ENCODE measurements around the gene MRPL24.

Gene MRPL24

GRCh38 chr1:156692925-156693847, 47.7 kb downstream of the MRPL24 start:
- no peaks in the 10 kb centered on the region for H3K9me3 ChIP-seq (ENCODE audit: control insufficient read depth, low read length)
- H3K27me3 ChIP-seq (ENCODE audit: control insufficient read depth, insufficient read depth, low read length, poor library complexity, severe bottlenecking), result no peaks in the 10 kb centered on the region
- H3K36me3 ChIP-seq (ENCODE audit: control insufficient read depth, insufficient read depth, low read length), result peaks cover 3% of the 10 kb centered on the region
- peak overlapping the region; percentile 91 for H3K27ac ChIP-seq (ENCODE audit: insufficient read depth, low read depth, low read length, poor library complexity, severe bottlenecking)
- peaks cover 55% of the 10 kb centered on the region for H3K4me1 ChIP-seq (ENCODE audit: control insufficient read depth, insufficient read depth, low read length)
- WGBS, 2 experiments, result 4 to 5% methylated on average over 15 to 16 of the region's 16 CpGs
- H3K4me3 ChIP-seq (ENCODE audit: insufficient read depth, low read depth, low read length), result peak overlapping the region; percentile 13

GRCh38 chr1:156692441-156692924, 48.4 kb downstream of the MRPL24 start:
- H3K4me3 ChIP-seq (ENCODE audit: insufficient read depth, low read depth, low read length), result peak overlapping the region; percentile 13
- no peaks in the 10 kb centered on the region for H3K27me3 ChIP-seq (ENCODE audit: control insufficient read depth, insufficient read depth, low read length, poor library complexity, severe bottlenecking)
- no peaks in the 10 kb centered on the region for H3K36me3 ChIP-seq (ENCODE audit: control insufficient read depth, insufficient read depth, low read length)
- 3 to 4% methylated on average over 13 of the region's 13 CpGs for WGBS, 2 experiments
- no peaks in the 10 kb centered on the region for H3K9me3 ChIP-seq (ENCODE audit: control insufficient read depth, low read length)
- H3K27ac ChIP-seq (ENCODE audit: insufficient read depth, low read depth, low read length, poor library complexity, severe bottlenecking), result peak overlapping the region; percentile 91
- peaks cover 55% of the 10 kb centered on the region for H3K4me1 ChIP-seq (ENCODE audit: control insufficient read depth, insufficient read depth, low read length)

- Histone ChIP-seq H3K4me1 (ENCODE audit: control insufficient read depth, insufficient read depth, low read length) (peaks cover 50% of the 10 kb centered on the region), H3K9me3 (ENCODE audit: control insufficient read depth, low read length) (no peaks in the 10 kb centered on the region), H3K36me3 (ENCODE audit: control insufficient read depth, insufficient read depth, low read length) (no peaks in the 10 kb centered on the region), H3K27me3 (ENCODE audit: control insufficient read depth, insufficient read depth, low read length, poor library complexity, severe bottlenecking) (no peaks in the 10 kb centered on the region), H3K27ac (ENCODE audit: insufficient read depth, low read depth, low read length, poor library complexity, severe bottlenecking) (peak overlapping the region; percentile 91), H3K4me3 (ENCODE audit: insufficient read depth, low read depth, low read length) (peak overlapping the region; percentile 0)
- WGBS, 2 experiments, result 8 to 9% methylated on average over 20 of the region's 20 CpGs
Measured at GRCh38 chr1:156691665-156692440, 49.0 kb downstream of the MRPL24 start.

GRCh38 chr1:156691191-156691590, 49.7 kb downstream of the MRPL24 start:
- no peak overlapping the region for H3K27ac ChIP-seq (ENCODE audit: insufficient read depth, low read depth, low read length, poor library complexity, severe bottlenecking)
- H3K27me3 ChIP-seq (ENCODE audit: control insufficient read depth, insufficient read depth, low read length, poor library complexity, severe bottlenecking), result no peaks in the 10 kb centered on the region
- H3K4me3 ChIP-seq (ENCODE audit: insufficient read depth, low read depth, low read length), result no peak overlapping the region
- peaks cover 49% of the 10 kb centered on the region for H3K4me1 ChIP-seq (ENCODE audit: control insufficient read depth, insufficient read depth, low read length)
- H3K36me3 ChIP-seq (ENCODE audit: control insufficient read depth, insufficient read depth, low read length), result no peaks in the 10 kb centered on the region
- 38 to 43% methylated on average over 10 of the region's 10 CpGs for WGBS, 2 experiments
- H3K9me3 ChIP-seq (ENCODE audit: control insufficient read depth, low read length), result no peaks in the 10 kb centered on the region

- WGBS, 2 experiments, result 65 to 71% methylated on average over 8 of the region's 8 CpGs
- Histone ChIP-seq H3K36me3 (ENCODE audit: control insufficient read depth, insufficient read depth, low read length) (no peaks in the 10 kb centered on the region), H3K27ac (ENCODE audit: insufficient read depth, low read depth, low read length, poor library complexity, severe bottlenecking) (no peak overlapping the region), H3K4me1 (ENCODE audit: control insufficient read depth, insufficient read depth, low read length) (peaks cover 49% of the 10 kb centered on the region), H3K9me3 (ENCODE audit: control insufficient read depth, low read length) (no peaks in the 10 kb centered on the region), H3K27me3 (ENCODE audit: control insufficient read depth, insufficient read depth, low read length, poor library complexity, severe bottlenecking) (no peaks in the 10 kb centered on the region), H3K4me3 (ENCODE audit: insufficient read depth, low read depth, low read length) (no peak overlapping the region)
Measured at GRCh38 chr1:156690675-156691036, 50.2 kb downstream of the MRPL24 start.

GRCh38 chr1:156689953-156690674, 50.8 kb downstream of the MRPL24 start:
- H3K4me3 ChIP-seq (ENCODE audit: insufficient read depth, low read depth, low read length), result peak overlapping the region; percentile 20

GRCh38 chr1:156689035-156689952, 51.6 kb downstream of the MRPL24 start:
- WGBS, 2 experiments, result 2% methylated on average over 23 of the region's 23 CpGs
- Histone ChIP-seq H3K27me3 (ENCODE audit: control insufficient read depth, insufficient read depth, low read length, poor library complexity, severe bottlenecking) (no peaks in the 10 kb centered on the region), H3K9me3 (ENCODE audit: control insufficient read depth, low read length) (no peaks in the 10 kb centered on the region), H3K36me3 (ENCODE audit: control insufficient read depth, insufficient read depth, low read length) (no peaks in the 10 kb centered on the region), H3K27ac (ENCODE audit: insufficient read depth, low read depth, low read length, poor library complexity, severe bottlenecking) (no peak overlapping the region), H3K4me1 (ENCODE audit: control insufficient read depth, insufficient read depth, low read length) (peaks cover 44% of the 10 kb centered on the region), H3K4me3 (ENCODE audit: insufficient read depth, low read depth, low read length) (peak overlapping the region; percentile 20)

More at GRCh38 chr1:156689953-156690674, 50.8 kb downstream of the MRPL24 start:
- H3K9me3 ChIP-seq (ENCODE audit: control insufficient read depth, low read length), result no peaks in the 10 kb centered on the region
- H3K27me3 ChIP-seq (ENCODE audit: control insufficient read depth, insufficient read depth, low read length, poor library complexity, severe bottlenecking), result no peaks in the 10 kb centered on the region
- 22 to 24% methylated on average over 10 of the region's 10 CpGs for WGBS, 2 experiments
- no peaks in the 10 kb centered on the region for H3K36me3 ChIP-seq (ENCODE audit: control insufficient read depth, insufficient read depth, low read length)
- peaks cover 49% of the 10 kb centered on the region for H3K4me1 ChIP-seq (ENCODE audit: control insufficient read depth, insufficient read depth, low read length)
- H3K27ac ChIP-seq (ENCODE audit: insufficient read depth, low read depth, low read length, poor library complexity, severe bottlenecking), result no peak overlapping the region
